ENCODE measurements around the gene PCDHGA5. TPM values are rescaled to one million over a fixed set of nuclear protein-coding genes. Genes with fewer than 3 reads are reported as not detected.
"Not testable (repeated sequence)": the region's sequence is repeated elsewhere in the genome, so short reads cannot be mapped to it uniquely, and the experiment has no call there.

Gene PCDHGA5
- total RNA-seq, 1 experiment from 2014 or later: 2.0 TPM

DNA sequence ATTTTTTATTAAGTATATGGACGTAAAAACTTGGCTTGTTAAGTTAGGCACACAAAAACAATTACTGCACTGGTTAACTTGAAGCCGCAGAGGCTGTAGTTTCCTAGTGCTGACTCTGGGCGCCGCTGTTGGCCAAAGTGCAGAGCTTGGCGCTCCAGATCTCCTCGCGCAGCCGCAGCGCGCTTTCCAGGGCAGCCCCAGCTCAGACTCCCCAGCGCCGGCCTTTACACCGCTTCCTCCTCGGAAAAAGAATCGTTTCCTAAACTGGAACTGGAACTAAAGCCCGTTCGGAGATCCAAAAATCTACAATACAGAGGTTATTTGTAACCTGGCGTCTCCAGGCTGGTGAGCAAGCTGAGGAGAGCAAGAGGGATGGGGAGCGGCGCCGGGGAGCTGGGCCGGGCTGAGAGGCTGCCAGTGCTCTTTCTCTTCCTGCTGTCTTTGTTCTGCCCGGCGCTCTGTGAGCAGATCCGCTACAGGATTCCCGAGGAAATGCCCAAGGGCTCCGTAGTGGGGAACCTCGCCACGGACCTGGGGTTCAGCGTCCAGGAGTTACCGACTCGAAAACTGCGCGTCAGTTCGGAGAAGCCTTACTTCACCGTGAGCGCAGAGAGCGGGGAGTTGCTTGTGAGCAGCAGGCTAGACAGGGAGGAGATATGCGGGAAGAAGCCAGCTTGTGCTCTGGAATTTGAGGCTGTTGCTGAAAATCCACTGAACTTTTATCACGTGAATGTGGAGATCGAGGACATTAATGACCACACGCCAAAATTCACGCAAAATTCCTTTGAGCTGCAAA, 34.0 kb downstream of the PCDHGA5 start, which contains the start of gene PCDHGB5:
TSS of gene PCDHGB5 (plus strand) at position 192 of the 796 bp plus-strand sequence. CDS start at position 373, 181 bp downstream.
- CTCF ChIA-PET: interaction anchor here (0.7 to 4.3 kb wide), 27 partner anchors 8 to 263 kb away, joined by 3 to 38 read pairs (median 7); partner anchors contain the start of genes PCDHB14, PCDHB15, PCDHB5 and PCDHGA1
- H3K4me1 Mint-ChIP-seq, POLR2A ChIA-PET, H3K27ac Mint-ChIP-seq: not testable (repeated sequence)
- peaks cover 14% of the 10 kb centered on the region for H3K27me3 Mint-ChIP-seq (ENCODE audit: low read depth)
- H3K36me3 Mint-ChIP-seq: peaks cover 66% of the 10 kb centered on the region
- ATAC-seq (peak; percentile 93), DNase-seq (ENCODE audit: low spot score) (peak; percentile 69)
- peak within 1 kb of the TSS; percentile 63 for H3K4me3 Mint-ChIP-seq
- H3K9me3 Mint-ChIP-seq: peaks cover 57% of the 10 kb centered on the region
- TF ChIP-seq, protein P1, sequence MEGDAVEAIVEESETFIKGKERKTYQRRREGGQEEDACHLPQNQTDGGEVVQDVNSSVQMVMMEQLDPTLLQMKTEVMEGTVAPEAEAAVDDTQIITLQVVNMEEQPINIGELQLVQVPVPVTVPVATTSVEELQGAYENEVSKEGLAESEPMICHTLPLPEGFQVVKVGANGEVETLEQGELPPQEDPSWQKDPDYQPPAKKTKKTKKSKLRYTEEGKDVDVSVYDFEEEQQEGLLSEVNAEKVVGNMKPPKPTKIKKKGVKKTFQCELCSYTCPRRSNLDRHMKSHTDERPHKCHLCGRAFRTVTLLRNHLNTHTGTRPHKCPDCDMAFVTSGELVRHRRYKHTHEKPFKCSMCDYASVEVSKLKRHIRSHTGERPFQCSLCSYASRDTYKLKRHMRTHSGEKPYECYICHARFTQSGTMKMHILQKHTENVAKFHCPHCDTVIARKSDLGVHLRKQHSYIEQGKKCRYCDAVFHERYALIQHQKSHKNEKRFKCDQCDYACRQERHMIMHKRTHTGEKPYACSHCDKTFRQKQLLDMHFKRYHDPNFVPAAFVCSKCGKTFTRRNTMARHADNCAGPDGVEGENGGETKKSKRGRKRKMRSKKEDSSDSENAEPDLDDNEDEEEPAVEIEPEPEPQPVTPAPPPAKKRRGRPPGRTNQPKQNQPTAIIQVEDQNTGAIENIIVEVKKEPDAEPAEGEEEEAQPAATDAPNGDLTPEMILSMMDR (IDR thresholded peaks at IDR 0.05): peak; percentile 42; the same call in 1 of the 2 replicates

DNA sequence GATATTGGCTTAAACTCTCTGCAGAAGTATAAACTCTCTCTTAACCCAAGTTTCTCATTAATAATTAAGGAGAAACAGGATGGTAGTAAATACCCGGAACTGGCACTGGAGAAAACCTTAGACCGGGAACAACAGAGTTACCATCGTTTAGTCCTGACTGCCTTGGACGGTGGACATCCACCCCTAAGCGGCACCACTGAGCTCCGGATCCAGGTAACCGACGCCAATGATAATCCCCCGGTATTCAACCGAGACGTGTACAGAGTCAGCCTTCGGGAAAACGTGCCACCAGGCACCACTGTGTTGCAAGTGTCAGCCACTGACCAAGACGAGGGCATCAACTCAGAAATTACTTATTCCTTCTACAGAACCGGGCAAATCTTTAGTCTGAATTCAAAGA, 34.6 kb downstream of the PCDHGA5 start:
- peaks cover 66% of the 10 kb centered on the region for H3K36me3 Mint-ChIP-seq
- H3K4me1 Mint-ChIP-seq: no peaks in the 10 kb centered on the region
- DNase-seq (ENCODE audit: low spot score) (no peak), ATAC-seq (no peak)
- H3K9me3 Mint-ChIP-seq: peaks cover 59% of the 10 kb centered on the region
- no peak overlapping the region for H3K4me3 Mint-ChIP-seq
- POLR2A ChIA-PET: no interaction called here
- H3K27me3 Mint-ChIP-seq (ENCODE audit: low read depth): peaks cover 14% of the 10 kb centered on the region
- CTCF ChIA-PET: interaction anchor here (0.6 to 4.3 kb wide), 20 partner anchors 7 to 175 kb away, joined by 3 to 38 read pairs (median 8); partner anchors contain the start of genes PCDHB14, PCDHB15, PCDHGA1 and PCDHGA10
- no peak overlapping the region for H3K27ac Mint-ChIP-seq
- TF ChIP-seq ZNF121 (CRISPR knock-in tag; IDR thresholded peaks at IDR 0.05): no peak
- TF ChIP-seq, protein P2, sequence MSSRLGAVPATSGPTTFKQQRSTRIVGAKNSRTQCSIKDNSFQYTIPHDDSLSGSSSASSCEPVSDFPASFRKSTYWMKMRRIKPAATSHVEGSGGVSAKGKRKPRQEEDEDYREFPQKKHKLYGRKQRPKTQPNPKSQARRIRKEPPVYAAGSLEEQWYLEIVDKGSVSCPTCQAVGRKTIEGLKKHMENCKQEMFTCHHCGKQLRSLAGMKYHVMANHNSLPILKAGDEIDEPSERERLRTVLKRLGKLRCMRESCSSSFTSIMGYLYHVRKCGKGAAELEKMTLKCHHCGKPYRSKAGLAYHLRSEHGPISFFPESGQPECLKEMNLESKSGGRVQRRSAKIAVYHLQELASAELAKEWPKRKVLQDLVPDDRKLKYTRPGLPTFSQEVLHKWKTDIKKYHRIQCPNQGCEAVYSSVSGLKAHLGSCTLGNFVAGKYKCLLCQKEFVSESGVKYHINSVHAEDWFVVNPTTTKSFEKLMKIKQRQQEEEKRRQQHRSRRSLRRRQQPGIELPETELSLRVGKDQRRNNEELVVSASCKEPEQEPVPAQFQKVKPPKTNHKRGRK (CRISPR knock-in tag; IDR thresholded peaks at IDR 0.05; ENCODE audit: borderline replicate concordance): no peak
- no peak for TF ChIP-seq TP53 (CRISPR knock-in tag; IDR thresholded peaks at IDR 0.05)
- TF ChIP-seq, protein P3, sequence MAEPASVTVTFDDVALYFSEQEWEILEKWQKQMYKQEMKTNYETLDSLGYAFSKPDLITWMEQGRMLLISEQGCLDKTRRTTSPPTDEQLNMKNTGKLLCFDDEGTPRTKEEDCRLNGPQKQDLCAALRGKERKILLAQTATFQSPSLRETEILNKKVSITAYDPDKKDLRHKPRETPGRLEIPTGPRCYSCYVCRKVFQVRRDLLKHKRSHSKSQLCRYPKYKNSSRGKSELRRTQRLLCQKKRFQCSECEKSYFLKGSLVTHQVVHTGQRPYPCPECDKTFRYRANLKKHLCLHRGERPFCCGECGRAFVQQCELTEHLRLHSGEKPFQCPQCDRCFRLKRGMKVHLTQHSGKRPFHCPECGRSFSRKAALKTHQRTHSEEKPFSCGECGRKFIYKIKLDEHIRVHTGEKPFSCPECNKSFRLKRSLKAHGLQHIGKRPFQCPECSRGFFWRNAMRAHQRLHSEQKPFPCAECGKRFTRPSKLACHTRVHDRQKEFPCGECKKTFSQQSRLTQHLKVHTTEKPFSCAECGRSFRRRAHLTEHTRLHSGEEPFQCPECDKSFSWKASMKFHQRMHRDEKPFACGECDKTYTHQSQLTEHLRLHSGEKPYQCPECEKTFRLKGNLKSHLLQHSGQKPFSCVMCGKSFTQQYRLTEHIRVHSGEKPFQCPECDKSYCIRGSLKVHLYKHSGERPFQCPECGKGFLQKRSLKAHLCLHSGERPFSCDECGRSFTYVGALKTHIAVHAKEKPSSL (CRISPR knock-in tag; conservative IDR thresholded peaks at IDR 0.05): no peak
- TF ChIP-seq GABPB1 (CRISPR knock-in tag; IDR thresholded peaks at IDR 0.05): no peak
- TF ChIP-seq, protein P4, sequence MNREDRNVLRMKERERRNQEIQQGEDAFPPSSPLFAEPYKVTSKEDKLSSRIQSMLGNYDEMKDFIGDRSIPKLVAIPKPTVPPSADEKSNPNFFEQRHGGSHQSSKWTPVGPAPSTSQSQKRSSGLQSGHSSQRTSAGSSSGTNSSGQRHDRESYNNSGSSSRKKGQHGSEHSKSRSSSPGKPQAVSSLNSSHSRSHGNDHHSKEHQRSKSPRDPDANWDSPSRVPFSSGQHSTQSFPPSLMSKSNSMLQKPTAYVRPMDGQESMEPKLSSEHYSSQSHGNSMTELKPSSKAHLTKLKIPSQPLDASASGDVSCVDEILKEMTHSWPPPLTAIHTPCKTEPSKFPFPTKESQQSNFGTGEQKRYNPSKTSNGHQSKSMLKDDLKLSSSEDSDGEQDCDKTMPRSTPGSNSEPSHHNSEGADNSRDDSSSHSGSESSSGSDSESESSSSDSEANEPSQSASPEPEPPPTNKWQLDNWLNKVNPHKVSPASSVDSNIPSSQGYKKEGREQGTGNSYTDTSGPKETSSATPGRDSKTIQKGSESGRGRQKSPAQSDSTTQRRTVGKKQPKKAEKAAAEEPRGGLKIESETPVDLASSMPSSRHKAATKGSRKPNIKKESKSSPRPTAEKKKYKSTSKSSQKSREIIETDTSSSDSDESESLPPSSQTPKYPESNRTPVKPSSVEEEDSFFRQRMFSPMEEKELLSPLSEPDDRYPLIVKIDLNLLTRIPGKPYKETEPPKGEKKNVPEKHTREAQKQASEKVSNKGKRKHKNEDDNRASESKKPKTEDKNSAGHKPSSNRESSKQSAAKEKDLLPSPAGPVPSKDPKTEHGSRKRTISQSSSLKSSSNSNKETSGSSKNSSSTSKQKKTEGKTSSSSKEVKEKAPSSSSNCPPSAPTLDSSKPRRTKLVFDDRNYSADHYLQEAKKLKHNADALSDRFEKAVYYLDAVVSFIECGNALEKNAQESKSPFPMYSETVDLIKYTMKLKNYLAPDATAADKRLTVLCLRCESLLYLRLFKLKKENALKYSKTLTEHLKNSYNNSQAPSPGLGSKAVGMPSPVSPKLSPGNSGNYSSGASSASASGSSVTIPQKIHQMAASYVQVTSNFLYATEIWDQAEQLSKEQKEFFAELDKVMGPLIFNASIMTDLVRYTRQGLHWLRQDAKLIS (CRISPR knock-in tag; IDR thresholded peaks at IDR 0.05; ENCODE audit: borderline replicate concordance): no peak
- TF ChIP-seq OVOL2 (CRISPR knock-in tag; IDR thresholded peaks at IDR 0.05; ENCODE audit: borderline replicate concordance): no peak
- TF ChIP-seq, protein P5, sequence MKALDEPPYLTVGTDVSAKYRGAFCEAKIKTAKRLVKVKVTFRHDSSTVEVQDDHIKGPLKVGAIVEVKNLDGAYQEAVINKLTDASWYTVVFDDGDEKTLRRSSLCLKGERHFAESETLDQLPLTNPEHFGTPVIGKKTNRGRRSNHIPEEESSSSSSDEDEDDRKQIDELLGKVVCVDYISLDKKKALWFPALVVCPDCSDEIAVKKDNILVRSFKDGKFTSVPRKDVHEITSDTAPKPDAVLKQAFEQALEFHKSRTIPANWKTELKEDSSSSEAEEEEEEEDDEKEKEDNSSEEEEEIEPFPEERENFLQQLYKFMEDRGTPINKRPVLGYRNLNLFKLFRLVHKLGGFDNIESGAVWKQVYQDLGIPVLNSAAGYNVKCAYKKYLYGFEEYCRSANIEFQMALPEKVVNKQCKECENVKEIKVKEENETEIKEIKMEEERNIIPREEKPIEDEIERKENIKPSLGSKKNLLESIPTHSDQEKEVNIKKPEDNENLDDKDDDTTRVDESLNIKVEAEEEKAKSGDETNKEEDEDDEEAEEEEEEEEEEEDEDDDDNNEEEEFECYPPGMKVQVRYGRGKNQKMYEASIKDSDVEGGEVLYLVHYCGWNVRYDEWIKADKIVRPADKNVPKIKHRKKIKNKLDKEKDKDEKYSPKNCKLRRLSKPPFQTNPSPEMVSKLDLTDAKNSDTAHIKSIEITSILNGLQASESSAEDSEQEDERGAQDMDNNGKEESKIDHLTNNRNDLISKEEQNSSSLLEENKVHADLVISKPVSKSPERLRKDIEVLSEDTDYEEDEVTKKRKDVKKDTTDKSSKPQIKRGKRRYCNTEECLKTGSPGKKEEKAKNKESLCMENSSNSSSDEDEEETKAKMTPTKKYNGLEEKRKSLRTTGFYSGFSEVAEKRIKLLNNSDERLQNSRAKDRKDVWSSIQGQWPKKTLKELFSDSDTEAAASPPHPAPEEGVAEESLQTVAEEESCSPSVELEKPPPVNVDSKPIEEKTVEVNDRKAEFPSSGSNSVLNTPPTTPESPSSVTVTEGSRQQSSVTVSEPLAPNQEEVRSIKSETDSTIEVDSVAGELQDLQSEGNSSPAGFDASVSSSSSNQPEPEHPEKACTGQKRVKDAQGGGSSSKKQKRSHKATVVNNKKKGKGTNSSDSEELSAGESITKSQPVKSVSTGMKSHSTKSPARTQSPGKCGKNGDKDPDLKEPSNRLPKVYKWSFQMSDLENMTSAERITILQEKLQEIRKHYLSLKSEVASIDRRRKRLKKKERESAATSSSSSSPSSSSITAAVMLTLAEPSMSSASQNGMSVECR (CRISPR knock-in tag; IDR thresholded peaks at IDR 0.05; ENCODE audit: borderline replicate concordance): no peak
- TF ChIP-seq NFE2L1 (CRISPR knock-in tag; IDR thresholded peaks at IDR 0.05): no peak
- TF ChIP-seq, protein P6, sequence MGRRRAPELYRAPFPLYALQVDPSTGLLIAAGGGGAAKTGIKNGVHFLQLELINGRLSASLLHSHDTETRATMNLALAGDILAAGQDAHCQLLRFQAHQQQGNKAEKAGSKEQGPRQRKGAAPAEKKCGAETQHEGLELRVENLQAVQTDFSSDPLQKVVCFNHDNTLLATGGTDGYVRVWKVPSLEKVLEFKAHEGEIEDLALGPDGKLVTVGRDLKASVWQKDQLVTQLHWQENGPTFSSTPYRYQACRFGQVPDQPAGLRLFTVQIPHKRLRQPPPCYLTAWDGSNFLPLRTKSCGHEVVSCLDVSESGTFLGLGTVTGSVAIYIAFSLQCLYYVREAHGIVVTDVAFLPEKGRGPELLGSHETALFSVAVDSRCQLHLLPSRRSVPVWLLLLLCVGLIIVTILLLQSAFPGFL (CRISPR knock-in tag; IDR thresholded peaks at IDR 0.05; ENCODE audit: borderline replicate concordance): no peak
- TF ChIP-seq FOXK1 (CRISPR knock-in tag; IDR thresholded peaks at IDR 0.05): no peak
- no peak for TF ChIP-seq FOXJ3 (CRISPR knock-in tag; IDR thresholded peaks at IDR 0.05; ENCODE audit: borderline replicate concordance)
- TF ChIP-seq, protein P7, sequence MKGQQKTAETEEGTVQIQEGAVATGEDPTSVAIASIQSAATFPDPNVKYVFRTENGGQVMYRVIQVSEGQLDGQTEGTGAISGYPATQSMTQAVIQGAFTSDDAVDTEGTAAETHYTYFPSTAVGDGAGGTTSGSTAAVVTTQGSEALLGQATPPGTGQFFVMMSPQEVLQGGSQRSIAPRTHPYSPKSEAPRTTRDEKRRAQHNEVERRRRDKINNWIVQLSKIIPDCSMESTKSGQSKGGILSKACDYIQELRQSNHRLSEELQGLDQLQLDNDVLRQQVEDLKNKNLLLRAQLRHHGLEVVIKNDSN (CRISPR knock-in tag; IDR thresholded peaks at IDR 0.05): no peak
- no peak for TF ChIP-seq ZNF219 (CRISPR knock-in tag; IDR thresholded peaks at IDR 0.05; ENCODE audit: borderline replicate concordance)
- no peak for TF ChIP-seq JUN (CRISPR knock-in tag; IDR thresholded peaks at IDR 0.05)
- no peak for TF ChIP-seq NR3C1 (CRISPR knock-in tag; conservative IDR thresholded peaks at IDR 0.05; ENCODE audit: low read depth)
